CD8-positive, alpha-beta memory T cell (primary cell): Measurements from ENCODE around the gene CTIF. TPM values are rescaled to one million over a fixed set of nuclear protein-coding genes. Genes with fewer than 3 reads are reported as not detected.

Source experiments
- CTCF ChIA-PET: fragments of 350-600 bp; sonication (Branson Sonifier 250); formaldehyde crosslinking; loops from one replicate; lab custom pipeline; 2021; ENCODE audit warnings: antibody characterized with exemption; lab: Charles Lee
- POLR2A ChIA-PET: fragments of 350-600 bp; sonication (Branson Sonifier 250); formaldehyde crosslinking; loops from one replicate; lab custom pipeline; 2021; ENCODE audit warnings: antibody characterized with exemption; lab: Charles Lee
- DNase-seq, 5 donors: peaks; one replicate each; pipeline versions ENCODE4 v3.0.0 to v3.0.0-alpha.2; 2020 to 2022; ENCODE audit warnings: mixed read lengths in 1 of 5
- H3K27ac ChIP-seq: one replicate; pipeline ENCODE4 v1.7.0; 2013; ENCODE audit warnings: low read depth, mild to moderate bottlenecking, low read length, moderate library complexity
- H3K27me3 ChIP-seq: 2 replicates; pipeline ENCODE4 v1.7.0; 2013; ENCODE audit warnings: low read length, mild to moderate bottlenecking; ENCODE audit not compliant: insufficient read depth, poor library complexity, severe bottlenecking
- H3K36me3 ChIP-seq: 2 replicates; pipeline ENCODE4 v1.7.0; 2013; ENCODE audit warnings: mild to moderate bottlenecking, low read length, moderate library complexity; ENCODE audit not compliant: insufficient read depth
- H3K4me1 ChIP-seq: 2 replicates; pipeline ENCODE4 v1.7.0; 2013; ENCODE audit warnings: mild to moderate bottlenecking, low read length, moderate library complexity; ENCODE audit not compliant: insufficient read depth
- H3K4me3 ChIP-seq: 2 replicates; pipeline ENCODE4 v1.7.0; 2013; ENCODE audit warnings: mild to moderate bottlenecking, low read length
- H3K9me3 ChIP-seq: 2 replicates; pipeline ENCODE4 v1.7.0; 2013; ENCODE audit warnings: mild to moderate bottlenecking, low read length
- H3K27ac Mint-ChIP-seq, 8 donors: one replicate each; pipeline ENCODE4 v1.8.0; 2020 to 2021; ENCODE audit warnings: mixed read lengths in 8 of 8, mild to moderate bottlenecking in 6 of 8, inconsistent platforms in 3 of 8, moderate library complexity in 3 of 8
- H3K27me3 Mint-ChIP-seq, 2 donors: one replicate each; pipeline ENCODE4 v1.8.0; 2020 to 2021; ENCODE audit warnings: mixed read lengths in 2 of 2, mild to moderate bottlenecking in 1 of 2, moderate library complexity in 1 of 2
- H3K36me3 Mint-ChIP-seq, 3 donors: one replicate each; pipeline ENCODE4 v1.8.0; 2020 to 2021; ENCODE audit warnings: mixed read lengths in 3 of 3, inconsistent platforms in 1 of 3, mild to moderate bottlenecking in 1 of 3
- H3K4me1 Mint-ChIP-seq, 3 donors: one replicate each; pipeline ENCODE4 v1.8.0; 2020 to 2021; ENCODE audit warnings: mixed read lengths in 3 of 3, inconsistent platforms in 1 of 3, mild to moderate bottlenecking in 1 of 3
- H3K4me3 Mint-ChIP-seq, 7 donors: one replicate each; pipeline ENCODE4 v1.8.0; 2020 to 2021; ENCODE audit warnings: mixed read lengths in 7 of 7, mild to moderate bottlenecking in 6 of 7, moderate library complexity in 4 of 7, inconsistent platforms in 2 of 7
- H3K9me3 Mint-ChIP-seq, 5 donors: one replicate each; pipeline ENCODE4 v1.8.0; 2020 to 2022; ENCODE audit warnings: mixed read lengths in 5 of 5, mild to moderate bottlenecking in 3 of 5, moderate library complexity in 2 of 5, inconsistent platforms in 1 of 5
- polyA plus RNA-seq: library from polyadenylated mRNA; unstranded; fragments of 300-500 nt; fragmentation: Illumina TruSeq; gene quantifications from one replicate; pipeline ENCODE4 v1.2.3, GENCODE V29; 2021
- total RNA-seq, 2 experiments: library from RNA; stranded (reverse); gene quantifications; one replicate each; pipeline ENCODE4 v1.2.3, GENCODE V29; 2021

Gene CTIF
- total and polyA plus RNA-seq, 3 experiments from 2014 or later, result 0.89 to 4.8 (median 4.2) TPM

- H3K9me3 ChIP-seq, result no peaks in the 10 kb centered on the region
- ChIA-PET CTCF (no interaction called here), POLR2A (no interaction called here)
- H3K27ac Mint-ChIP-seq, result no peak overlapping the region
- H3K27ac ChIP-seq, result no peak overlapping the region
- no peaks in the 10 kb centered on the region for H3K4me1 Mint-ChIP-seq
- peaks cover 0 to 5% (median 1%) of the 10 kb centered on the region in 3 donors for H3K36me3 Mint-ChIP-seq
- DNase-seq, result no peak
- peaks cover 0 to 12% of the 10 kb centered on the region in 2 donors for H3K27me3 Mint-ChIP-seq
- H3K36me3 ChIP-seq, result no peaks in the 10 kb centered on the region
- no peak overlapping the region for H3K4me3 Mint-ChIP-seq
- no peak overlapping the region for H3K4me3 ChIP-seq
- no peaks in the 10 kb centered on the region for H3K4me1 ChIP-seq
- no peaks in the 10 kb centered on the region for H3K27me3 ChIP-seq
- no peaks in the 10 kb centered on the region for H3K9me3 Mint-ChIP-seq
These were observed 21.7 kb downstream of the CTIF start for GRCh38 chr18:48560491-48560890.

GRCh38 chr18:48562075-48562474, 23.2 kb downstream of the CTIF start:
- Histone ChIP-seq H3K9me3 (no peaks in the 10 kb centered on the region), H3K27ac (no peak overlapping the region), H3K36me3 (no peaks in the 10 kb centered on the region), H3K4me1 (no peaks in the 10 kb centered on the region), H3K4me3 (no peak overlapping the region), H3K27me3 (no peaks in the 10 kb centered on the region)
- H3K27ac Mint-ChIP-seq, result no peak overlapping the region
- ChIA-PET CTCF (no interaction called here), POLR2A (no interaction called here)
- H3K27me3 Mint-ChIP-seq, result peaks cover 2 to 15% of the 10 kb centered on the region in 2 donors
- H3K4me3 Mint-ChIP-seq, result no peak overlapping the region
- DNase-seq, result no peak
- H3K9me3 Mint-ChIP-seq, result no peaks in the 10 kb centered on the region
- peaks cover 0 to 6% (median 4%) of the 10 kb centered on the region in 3 donors for H3K36me3 Mint-ChIP-seq
- no peaks in the 10 kb centered on the region for H3K4me1 Mint-ChIP-seq

- H3K27me3 Mint-ChIP-seq, result peaks cover 2 to 15% of the 10 kb centered on the region in 2 donors
- no peak for DNase-seq
- H3K27ac Mint-ChIP-seq, result no peak overlapping the region
- Histone ChIP-seq H3K27ac (no peak overlapping the region), H3K36me3 (no peaks in the 10 kb centered on the region), H3K4me1 (no peaks in the 10 kb centered on the region), H3K4me3 (no peak overlapping the region), H3K27me3 (no peaks in the 10 kb centered on the region), H3K9me3 (no peaks in the 10 kb centered on the region)
- H3K4me3 Mint-ChIP-seq, result no peak overlapping the region
- H3K9me3 Mint-ChIP-seq, result peaks cover 0 to 1% (median 0%) of the 10 kb centered on the region in 5 donors
- ChIA-PET POLR2A (no interaction called here), CTCF (no interaction called here)
- H3K4me1 Mint-ChIP-seq, result no peaks in the 10 kb centered on the region
- H3K36me3 Mint-ChIP-seq, result peaks cover 0 to 15% (median 4%) of the 10 kb centered on the region in 3 donors
These were observed 24.2 kb downstream of the CTIF start for GRCh38 chr18:48563027-48563426.

- Mint-ChIP-seq H3K36me3 (peaks cover 0 to 19% (median 4%) of the 10 kb centered on the region in 3 donors), H3K4me3 (no peak overlapping the region), H3K27me3 (peaks cover 2 to 18% of the 10 kb centered on the region in 2 donors), H3K4me1 (no peaks in the 10 kb centered on the region), H3K27ac (no peak overlapping the region), H3K9me3 (peaks cover 0 to 4% (median 0%) of the 10 kb centered on the region in 5 donors)
- H3K36me3 ChIP-seq, result no peaks in the 10 kb centered on the region
- no peaks in the 10 kb centered on the region for H3K4me1 ChIP-seq
- no peak for DNase-seq
- CTCF ChIA-PET, result no interaction called here
- H3K27ac ChIP-seq, result no peak overlapping the region
- no peak overlapping the region for H3K4me3 ChIP-seq
- POLR2A ChIA-PET, result no interaction called here
- no peaks in the 10 kb centered on the region for H3K27me3 ChIP-seq
- H3K9me3 ChIP-seq, result no peaks in the 10 kb centered on the region
These were observed 25.3 kb downstream of the CTIF start for GRCh38 chr18:48564139-48564538.

- Mint-ChIP-seq H3K36me3 (peaks cover 0 to 19% (median 4%) of the 10 kb centered on the region in 3 donors), H3K27ac (no peak overlapping the region), H3K9me3 (peaks cover 0 to 4% (median 0%) of the 10 kb centered on the region in 5 donors), H3K4me3 (no peak overlapping the region), H3K27me3 (peaks cover 2 to 18% of the 10 kb centered on the region in 2 donors), H3K4me1 (no peaks in the 10 kb centered on the region)
- ChIA-PET POLR2A (no interaction called here), CTCF (interaction anchor here (0.6 to 1.0 kb wide), 2 partner anchors 9 to 387 kb away, joined by 3 read pairs; no protein-coding TSS in a partner anchor)
- no peaks in the 10 kb centered on the region for H3K36me3 ChIP-seq
- no peaks in the 10 kb centered on the region for H3K4me1 ChIP-seq
- no peak overlapping the region for H3K27ac ChIP-seq
- no peak for DNase-seq
- no peak overlapping the region for H3K4me3 ChIP-seq
- no peaks in the 10 kb centered on the region for H3K27me3 ChIP-seq
- H3K9me3 ChIP-seq, result no peaks in the 10 kb centered on the region
These were observed 26.3 kb downstream of the CTIF start for GRCh38 chr18:48565105-48565504.

- Mint-ChIP-seq H3K36me3 (peaks cover 0 to 19% (median 4%) of the 10 kb centered on the region in 3 donors), H3K4me3 (no peak overlapping the region), H3K9me3 (peaks cover 0 to 4% (median 0%) of the 10 kb centered on the region in 5 donors), H3K4me1 (no peaks in the 10 kb centered on the region), H3K27ac (no peak overlapping the region), H3K27me3 (peaks cover 7 to 18% of the 10 kb centered on the region in 2 donors)
- CTCF ChIA-PET, result no interaction called here
- POLR2A ChIA-PET, result no interaction called here
- DNase-seq, result no peak
- H3K9me3 ChIP-seq, result no peaks in the 10 kb centered on the region
- H3K4me1 ChIP-seq, result no peaks in the 10 kb centered on the region
- no peaks in the 10 kb centered on the region for H3K27me3 ChIP-seq
- H3K4me3 ChIP-seq, result no peak overlapping the region
- peak overlapping the region; percentile 4 for H3K27ac ChIP-seq
- no peaks in the 10 kb centered on the region for H3K36me3 ChIP-seq
These were observed 27.8 kb downstream of the CTIF start for GRCh38 chr18:48566589-48566988.

- ChIA-PET CTCF (no interaction called here), POLR2A (no interaction called here)
- Histone ChIP-seq H3K4me1 (no peaks in the 10 kb centered on the region), H3K9me3 (no peaks in the 10 kb centered on the region), H3K36me3 (no peaks in the 10 kb centered on the region), H3K27me3 (no peaks in the 10 kb centered on the region), H3K27ac (peak overlapping the region; percentile 4), H3K4me3 (no peak overlapping the region)
- H3K9me3 Mint-ChIP-seq, result peaks cover 0 to 4% (median 0%) of the 10 kb centered on the region in 5 donors
- no peaks in the 10 kb centered on the region for H3K4me1 Mint-ChIP-seq
- H3K27ac Mint-ChIP-seq, result no peak overlapping the region
- peaks cover 7 to 18% of the 10 kb centered on the region in 2 donors for H3K27me3 Mint-ChIP-seq
- H3K36me3 Mint-ChIP-seq, result peaks cover 0 to 19% (median 3%) of the 10 kb centered on the region in 3 donors
- no peak overlapping the region for H3K4me3 Mint-ChIP-seq
- DNase-seq, result no peak
These were observed 28.6 kb downstream of the CTIF start for GRCh38 chr18:48567388-48567787.

GRCh38 chr18:48569139-48569914, 30.5 kb downstream of the CTIF start:
- no peaks in the 10 kb centered on the region for H3K9me3 ChIP-seq
- Mint-ChIP-seq H3K36me3 (peaks cover 0 to 22% (median 3%) of the 10 kb centered on the region in 3 donors), H3K9me3 (peaks cover 0 to 4% (median 0%) of the 10 kb centered on the region in 5 donors), H3K27me3 (peaks cover 7 to 11% of the 10 kb centered on the region in 2 donors), H3K27ac (no peak overlapping the region), H3K4me1 (no peaks in the 10 kb centered on the region), H3K4me3 (no peak overlapping the region)
- no peak overlapping the region for H3K27ac ChIP-seq
- H3K4me3 ChIP-seq, result no peak overlapping the region
- no peaks in the 10 kb centered on the region for H3K36me3 ChIP-seq
- no peaks in the 10 kb centered on the region for H3K4me1 ChIP-seq
- POLR2A ChIA-PET, result no interaction called here
- no peaks in the 10 kb centered on the region for H3K27me3 ChIP-seq
- CTCF ChIA-PET, result no interaction called here
- DNase-seq, result no peak
